Ectodermal cell (in vitro differentiated cells): Measurements from ENCODE around the gene SOX1.
A peak's percentile ranks its signal among the peaks of the same experiment; 100 is the strongest.

Experiments used
- H3K27ac ChIP-seq: 2 replicates; pipeline ENCODE4 v1.7.0; 2013; ENCODE audit warnings: mild to moderate bottlenecking, low read depth, low read length; ENCODE audit not compliant: insufficient read depth, poor library complexity, severe bottlenecking
- H3K27me3 ChIP-seq: 2 replicates; pipeline ENCODE4 v1.7.0; 2013; ENCODE audit warnings: mild to moderate bottlenecking, low read length; ENCODE audit not compliant: insufficient read depth, control insufficient read depth, poor library complexity, severe bottlenecking
- H3K36me3 ChIP-seq: one replicate; pipeline ENCODE4 v1.7.0; 2013; ENCODE audit warnings: low read length; ENCODE audit not compliant: control insufficient read depth, insufficient read depth
- H3K4me1 ChIP-seq: one replicate; pipeline ENCODE4 v1.7.0; 2013; ENCODE audit warnings: low read length; ENCODE audit not compliant: control insufficient read depth, insufficient read depth
- H3K4me3 ChIP-seq: 2 replicates; pipeline ENCODE4 v1.7.0; 2013; ENCODE audit warnings: low read depth, low read length, control low read depth; ENCODE audit not compliant: insufficient read depth
- H3K9me3 ChIP-seq: 2 replicates; pipeline ENCODE4 v1.7.0; 2013; ENCODE audit warnings: mild to moderate bottlenecking, low read length, moderate library complexity; ENCODE audit not compliant: control insufficient read depth
- WGBS, 2 experiments: methylation state at CpG; one replicate each; pipeline ENCODE4 v1.1.7; 2013; ENCODE audit warnings: missing lambda C conversion rate in 2 of 2; 5-methylcytosine and 5-hydroxymethylcytosine counted together

The SOX1 gene

GRCh38 chr13:112092453-112092852, 25.5 kb downstream of the SOX1 start:
- H3K4me1 ChIP-seq, result peaks cover 14% of the 10 kb centered on the region
- H3K9me3 ChIP-seq, result no peaks in the 10 kb centered on the region
- WGBS, 2 experiments, result 42 to 43% methylated on average over 4 of the region's 4 CpGs
- H3K4me3 ChIP-seq, result no peak overlapping the region
- H3K27me3 ChIP-seq, result no peaks in the 10 kb centered on the region
- H3K36me3 ChIP-seq, result no peaks in the 10 kb centered on the region
- H3K27ac ChIP-seq, result no peak overlapping the region

GRCh38 chr13:112095354-112095753, 28.4 kb downstream of the SOX1 start:
- Histone ChIP-seq H3K4me3 (no peak overlapping the region), H3K9me3 (no peaks in the 10 kb centered on the region), H3K4me1 (peaks cover 19% of the 10 kb centered on the region), H3K27ac (no peak overlapping the region), H3K36me3 (no peaks in the 10 kb centered on the region), H3K27me3 (no peaks in the 10 kb centered on the region)
- 96 to 98% methylated on average over 9 of the region's 9 CpGs for WGBS, 2 experiments

- Histone ChIP-seq H3K9me3 (no peaks in the 10 kb centered on the region), H3K4me3 (no peak overlapping the region), H3K27ac (no peak overlapping the region), H3K4me1 (peaks cover 32% of the 10 kb centered on the region), H3K27me3 (no peaks in the 10 kb centered on the region), H3K36me3 (no peaks in the 10 kb centered on the region)
- WGBS, 2 experiments, result 95 to 96% methylated on average over 9 of the region's 9 CpGs
Observed at GRCh38 chr13:112096959-112097358, 30.0 kb downstream of the SOX1 start.

GRCh38 chr13:112097770-112098169, 30.8 kb downstream of the SOX1 start:
- H3K4me1 ChIP-seq, result peaks cover 34% of the 10 kb centered on the region
- no peak overlapping the region for H3K27ac ChIP-seq
- H3K9me3 ChIP-seq, result no peaks in the 10 kb centered on the region
- H3K4me3 ChIP-seq, result no peak overlapping the region
- 86 to 93% methylated on average over 8 to 10 of the region's 10 CpGs for WGBS, 2 experiments
- H3K36me3 ChIP-seq, result no peaks in the 10 kb centered on the region
- no peaks in the 10 kb centered on the region for H3K27me3 ChIP-seq

- peaks cover 40% of the 10 kb centered on the region for H3K4me1 ChIP-seq
- H3K27me3 ChIP-seq, result no peaks in the 10 kb centered on the region
- no peak overlapping the region for H3K4me3 ChIP-seq
- WGBS, 2 experiments, result 79 to 81% methylated on average over 9 of the region's 9 CpGs
- no peak overlapping the region for H3K27ac ChIP-seq
- H3K9me3 ChIP-seq, result no peaks in the 10 kb centered on the region
- no peaks in the 10 kb centered on the region for H3K36me3 ChIP-seq
Observed at GRCh38 chr13:112098699-112099098, 31.8 kb downstream of the SOX1 start.

GRCh38 chr13:112101360-112101930, 34.5 kb downstream of the SOX1 start:
- Histone ChIP-seq H3K4me1 (peaks cover 36% of the 10 kb centered on the region), H3K36me3 (no peaks in the 10 kb centered on the region), H3K27me3 (peaks cover 3% of the 10 kb centered on the region), H3K4me3 (no peak overlapping the region), H3K27ac (no peak overlapping the region), H3K9me3 (no peaks in the 10 kb centered on the region)
- WGBS, 2 experiments, result 89 to 93% methylated on average over 10 to 11 of the region's 11 CpGs

- Histone ChIP-seq H3K4me1 (peaks cover 38% of the 10 kb centered on the region), H3K27ac (no peak overlapping the region), H3K36me3 (no peaks in the 10 kb centered on the region), H3K4me3 (no peak overlapping the region), H3K9me3 (no peaks in the 10 kb centered on the region), H3K27me3 (peaks cover 3% of the 10 kb centered on the region)
- 58 to 67% methylated on average over 7 of the region's 7 CpGs for WGBS, 2 experiments
Observed at GRCh38 chr13:112102243-112102642, 35.3 kb downstream of the SOX1 start.

- Histone ChIP-seq H3K36me3 (no peaks in the 10 kb centered on the region), H3K9me3 (no peaks in the 10 kb centered on the region), H3K4me3 (peak overlapping the region; percentile 22), H3K4me1 (peaks cover 43% of the 10 kb centered on the region), H3K27me3 (peaks cover 3% of the 10 kb centered on the region), H3K27ac (peak overlapping the region; percentile 95)
- WGBS, 2 experiments, result 17 to 18% methylated on average over 16 to 19 of the region's 19 CpGs
Observed at GRCh38 chr13:112103260-112103838, 36.4 kb downstream of the SOX1 start.

GRCh38 chr13:112103961-112104880, 37.3 kb downstream of the SOX1 start:
- Histone ChIP-seq H3K9me3 (no peaks in the 10 kb centered on the region), H3K4me1 (peaks cover 43% of the 10 kb centered on the region), H3K4me3 (peak overlapping the region; percentile 64), H3K27ac (peak overlapping the region; percentile 95), H3K36me3 (no peaks in the 10 kb centered on the region), H3K27me3 (peaks cover 3% of the 10 kb centered on the region)
- WGBS, 2 experiments, result 0% methylated on average over 76 of the region's 76 CpGs

GRCh38 chr13:112104881-112105234, 37.9 kb downstream of the SOX1 start:
- H3K4me3 ChIP-seq, result peak overlapping the region; percentile 64
- H3K36me3 ChIP-seq, result no peaks in the 10 kb centered on the region
- WGBS, 2 experiments, result 0 to 1% methylated on average over 44 of the region's 44 CpGs
- H3K4me1 ChIP-seq, result peaks cover 42% of the 10 kb centered on the region
- peaks cover 3% of the 10 kb centered on the region for H3K27me3 ChIP-seq
- peak overlapping the region; percentile 95 for H3K27ac ChIP-seq
- H3K9me3 ChIP-seq, result no peaks in the 10 kb centered on the region
